GM18526 (cell line): ENCODE results near the gene MAMDC2.

Experiments used
- POLR2A ChIP-seq: IDR thresholded peaks from 3 replicates; pipeline ENCODE4 v1.6.1; 2011; ENCODE audit not compliant: insufficient read length; ENCODE audit errors: extremely low read depth

The MAMDC2 gene

DNA sequence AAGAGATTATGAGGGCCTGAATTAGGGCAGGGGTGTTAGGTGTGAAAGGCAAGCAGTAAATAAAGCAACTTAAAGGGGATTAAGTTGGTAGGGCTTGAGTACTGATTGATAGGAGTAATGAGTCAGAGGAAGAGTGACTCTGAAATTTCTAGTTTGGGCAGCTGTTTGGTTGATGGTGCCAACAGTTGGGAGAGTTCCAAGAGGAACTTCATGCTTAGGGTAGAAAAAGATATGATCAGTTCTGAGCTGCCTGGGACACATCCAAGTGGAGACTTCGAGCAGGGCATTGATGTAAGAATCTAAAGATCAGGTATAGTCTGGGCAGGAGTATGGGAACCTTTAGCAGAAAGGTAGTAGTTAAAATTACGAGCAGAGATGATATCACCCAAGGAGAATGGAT lies 10.2 kb downstream of the MAMDC2 start:
- no peak for TF ChIP-seq POLR2A

DNA sequence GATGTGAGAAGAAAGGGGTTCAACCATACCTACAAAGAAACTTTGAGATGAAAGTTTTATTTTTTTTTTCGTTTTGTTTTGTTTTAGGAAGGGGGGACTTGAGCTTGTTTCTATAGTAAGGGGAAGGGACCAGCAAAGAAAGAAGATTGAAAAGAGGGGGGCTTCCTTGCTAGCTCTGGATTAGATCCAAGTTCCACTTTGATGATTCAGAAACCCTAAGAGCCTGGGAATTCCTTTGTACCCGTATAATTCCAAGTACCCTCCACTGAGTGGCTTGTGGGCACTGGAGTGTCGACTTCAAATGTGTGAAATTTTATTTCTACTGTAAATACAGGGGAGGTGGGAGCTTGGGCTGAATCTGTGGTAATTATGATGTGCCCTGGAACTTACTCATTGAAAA lies 10.9 kb downstream of the MAMDC2 start:
- TF ChIP-seq POLR2A, result no peak

- no peak for TF ChIP-seq POLR2A
These were observed 12.0 kb downstream of the MAMDC2 start for GRCh38 chr9:70055406-70056210.

- TF ChIP-seq POLR2A, result no peak
These were observed 12.7 kb downstream of the MAMDC2 start for GRCh38 chr9:70056211-70056944.

DNA sequence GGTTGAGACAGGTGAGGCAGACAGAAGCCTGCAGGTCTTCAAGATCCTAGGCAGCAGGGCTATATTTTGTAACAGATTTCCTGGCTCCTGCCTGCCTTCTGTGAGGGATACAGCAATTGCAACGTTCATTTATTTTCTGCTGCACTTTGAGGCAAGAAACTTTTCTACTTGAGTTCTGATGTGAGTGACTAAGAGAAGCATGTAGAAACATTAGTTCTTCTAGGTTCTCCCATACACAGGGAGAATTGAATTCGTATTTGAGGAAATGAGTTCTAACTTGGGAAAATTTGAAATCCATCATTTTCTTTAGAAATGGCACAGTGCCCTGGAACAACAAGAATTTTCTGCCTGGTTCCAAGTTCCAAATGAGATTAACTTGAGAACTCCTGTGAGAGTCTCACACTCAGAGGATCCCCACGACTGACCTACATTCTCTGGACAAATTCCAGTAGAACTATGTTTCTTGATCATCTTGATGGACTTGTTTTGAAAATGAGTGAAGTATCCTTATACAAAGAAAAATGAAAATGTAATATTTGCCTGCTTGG lies 15.0 kb downstream of the MAMDC2 start:
- no peak for TF ChIP-seq POLR2A

GRCh38 chr9:70060148-70060882 lies 16.7 kb downstream of the MAMDC2 start:
- TF ChIP-seq POLR2A, result no peak

- no peak for TF ChIP-seq POLR2A
These were observed 17.3 kb downstream of the MAMDC2 start for GRCh38 chr9:70060883-70061507.

DNA sequence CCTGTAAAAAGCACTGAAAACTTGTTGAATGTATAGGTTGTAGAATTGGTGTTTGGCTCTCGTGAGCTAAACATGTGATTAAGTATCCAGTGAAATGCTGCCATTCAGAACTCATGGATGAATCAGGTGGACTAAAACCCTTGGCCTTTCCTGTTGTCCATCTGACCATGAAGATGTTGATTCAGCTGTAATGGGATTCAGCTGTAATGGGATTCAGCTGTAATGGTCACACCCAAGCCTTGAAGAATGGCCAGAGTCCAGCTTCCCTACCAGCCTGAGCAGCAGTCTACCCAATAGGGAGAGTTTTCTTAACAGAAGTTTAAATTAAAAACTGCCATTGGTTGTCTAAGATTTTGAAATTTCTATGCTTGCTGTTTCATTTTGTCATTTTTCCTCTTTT lies 18.1 kb downstream of the MAMDC2 start:
- TF ChIP-seq POLR2A, result no peak

GRCh38 chr9:70064496-70064895 lies 20.8 kb downstream of the MAMDC2 start:
- no peak for TF ChIP-seq POLR2A

GRCh38 chr9:70065572-70065971 lies 21.9 kb downstream of the MAMDC2 start:
- no peak for TF ChIP-seq POLR2A

DNA sequence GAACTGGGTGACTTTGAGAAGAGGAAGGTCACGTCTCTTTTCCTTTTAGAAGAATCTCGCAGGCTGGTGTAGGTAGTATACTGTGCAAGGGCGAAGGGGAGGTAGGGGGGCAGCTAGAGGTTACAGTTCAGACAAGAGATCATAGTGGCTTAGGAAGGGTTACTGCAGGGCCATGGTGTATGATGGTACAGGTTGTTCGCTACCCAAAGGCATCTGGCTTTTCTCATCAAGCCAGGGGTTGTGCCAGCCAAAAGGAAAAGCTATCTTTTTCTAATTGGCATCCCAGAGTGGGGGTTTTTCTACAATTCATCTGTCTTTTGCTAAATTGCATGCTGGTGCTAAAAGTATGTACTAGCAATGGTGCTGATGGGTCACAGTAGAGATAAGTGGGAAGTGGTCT lies 22.8 kb downstream of the MAMDC2 start:
- TF ChIP-seq POLR2A, result no peak

- no peak for TF ChIP-seq POLR2A
These were observed 23.2 kb downstream of the MAMDC2 start for GRCh38 chr9:70066874-70067273.

DNA sequence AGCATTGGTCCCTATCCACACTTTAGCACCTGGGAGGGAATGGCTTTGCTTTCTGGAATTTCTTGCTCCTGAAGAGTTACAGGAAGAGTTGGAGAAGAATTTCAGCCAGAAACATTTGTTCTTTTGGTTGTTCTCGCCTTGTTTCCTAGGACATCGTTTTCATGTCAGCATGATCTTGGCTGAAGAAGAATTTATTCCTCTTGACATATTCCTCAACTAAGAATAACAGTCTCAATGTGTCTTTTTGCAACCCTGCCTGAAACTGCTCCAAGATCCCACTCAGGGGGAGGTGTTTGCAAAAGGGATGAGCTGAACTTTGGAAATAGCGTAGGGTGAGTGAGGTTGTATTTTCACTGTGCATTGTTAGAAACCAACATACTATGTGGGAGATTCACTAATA lies 26.1 kb downstream of the MAMDC2 start:
- TF ChIP-seq POLR2A, result no peak

GRCh38 chr9:70073193-70073592 lies 29.5 kb downstream of the MAMDC2 start:
- TF ChIP-seq POLR2A, result no peak

DNA sequence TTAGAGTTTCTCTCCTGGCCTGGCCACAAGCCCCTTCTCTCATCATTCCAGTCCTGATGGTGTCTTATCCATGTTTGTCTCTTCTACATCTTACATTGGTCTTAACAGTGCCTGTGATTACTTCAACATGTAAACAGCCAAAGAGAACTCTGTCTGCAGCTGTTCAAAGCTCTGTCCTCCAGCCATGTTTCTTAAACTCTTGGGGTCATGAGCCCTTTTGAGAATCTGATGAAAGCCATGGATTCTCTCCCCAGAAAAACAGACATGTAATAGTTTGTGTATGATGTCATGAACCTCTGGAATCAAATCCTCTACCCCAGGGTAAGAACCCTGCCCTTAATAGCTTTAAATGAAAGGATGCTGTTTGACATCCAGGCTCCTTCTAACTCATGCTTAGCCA lies 30.1 kb downstream of the MAMDC2 start:
- TF ChIP-seq POLR2A, result no peak
